Stimulated activated CD4-positive, alpha-beta T cell treated with anti-CD3 and anti-CD28 coated beads, Interleukin-4, amount 100 ng/mL, for 4 hours (primary cell): ENCODE results near the gene EIF4E.
"Not testable (repeated sequence)": the region's sequence is repeated elsewhere in the genome, so short reads cannot be mapped to it uniquely, and the experiment has no call there.

Experiments used
- DNase-seq, 2 experiments: peaks; one replicate each; pipeline ENCODE4 v3.0.0-alpha.2; 2020

The EIF4E gene

GRCh38 chr4:98930311-98930865 is 1.5 kb upstream of the EIF4E start:
- DNase-seq = no peak

- DNase-seq = peak; percentile 29 to 54
Measured at GRCh38 chr4:98929341-98930267, 671 bp upstream of the EIF4E start.

GRCh38 chr4:98928131-98928504 is 815 bp downstream of the EIF4E start:
- peak; percentile 64 to 68 for DNase-seq

- not testable (repeated sequence) for DNase-seq
Measured at GRCh38 chr4:98926257-98926656, 2.7 kb downstream of the EIF4E start.

- DNase-seq = no peak
Measured at GRCh38 chr4:98921292-98921691, 7.6 kb downstream of the EIF4E start.

GRCh38 chr4:98919996-98920395 is 8.9 kb downstream of the EIF4E start:
- DNase-seq = no peak

- DNase-seq = not testable (repeated sequence)
Measured at GRCh38 chr4:98910728-98911127, 18.2 kb downstream of the EIF4E start.

GRCh38 chr4:98909646-98910401 is 19.1 kb downstream of the EIF4E start:
- DNase-seq = no peak

GRCh38 chr4:98908703-98909262 is 20.1 kb downstream of the EIF4E start:
- DNase-seq = no peak

- DNase-seq = no peak
Measured at GRCh38 chr4:98908182-98908581, 20.8 kb downstream of the EIF4E start.

GRCh38 chr4:98905839-98906238 is 23.1 kb downstream of the EIF4E start:
- no peak for DNase-seq

GRCh38 chr4:98905297-98905696 is 23.6 kb downstream of the EIF4E start:
- DNase-seq = no peak

- no peak for DNase-seq
Measured at GRCh38 chr4:98903963-98904362, 25.0 kb downstream of the EIF4E start.

GRCh38 chr4:98903561-98903960 is 25.4 kb downstream of the EIF4E start:
- no peak for DNase-seq

GRCh38 chr4:98899277-98899676 is 29.7 kb downstream of the EIF4E start:
- no peak for DNase-seq

GRCh38 chr4:98891478-98892337 is 37.2 kb downstream of the EIF4E start:
- DNase-seq = no peak

- no peak for DNase-seq
Measured at GRCh38 chr4:98890702-98891455, 38.1 kb downstream of the EIF4E start.

- DNase-seq = no peak
Measured at GRCh38 chr4:98887145-98887544, 41.8 kb downstream of the EIF4E start.

- DNase-seq = not testable (repeated sequence)
Measured at GRCh38 chr4:98886382-98886781, 42.6 kb downstream of the EIF4E start.

GRCh38 chr4:98880884-98881283 is 48.0 kb downstream of the EIF4E start:
- not testable (repeated sequence) for DNase-seq

GRCh38 chr4:98879515-98879914 is 49.4 kb downstream of the EIF4E start:
- DNase-seq = no peak

- DNase-seq = no peak
Measured at GRCh38 chr4:98873059-98873458, 55.9 kb downstream of the EIF4E start.
